Measurements from ENCODE around the gene PROSER3. TPM values are rescaled to one million over a fixed set of nuclear protein-coding genes. Genes with fewer than 3 reads are reported as not detected.

PROSER3 gene
- total and polyA plus RNA-seq, 2 of the 4 experiments (the other 2 are of a cell fraction) = 5.4 to 21.8 TPM

GRCh38 chr19:35736913-35737886 is 20.8 kb upstream of the PROSER3 start:
- dilution Hi-C loops (cut with HindIII; ENCODE audit: low sequenced_read_pairs, unreplicated experiment) = no loop called here
- 97% methylated on average over 7 of the region's 22 CpGs; no CpG with 5 or more reads in 1 of the 2 experiments for whole genome bisulfite sequencing, 2 experiments (ENCODE audit: extremely low coverage in 2 of 2, insufficient read length in 1 of 2)
- Histone ChIP-seq H2AK5ac (ENCODE audit: low read depth, low read length) (no peak overlapping the region), H3K4me1 (ENCODE audit: control insufficient read depth, insufficient read depth, low read length) (0 out of 2 replicates have a peak, but pooled peaks cover 3% of the 10 kb centered on the region), H3K9me1 (ENCODE audit: insufficient read depth, low read length) (no peaks in the 10 kb centered on the region), H3K27me3 (ENCODE audit: control insufficient read depth, insufficient read depth, low read length) (no peaks in the 10 kb centered on the region), H4K8ac (ENCODE audit: low read depth in 2 of 2, low read length in 2 of 2) (no peak overlapping the region), H3K79me1 (ENCODE audit: low read depth in 1 of 2, low read length in 2 of 2) (peaks cover 0 to 20% of the 10 kb centered on the region in 2 experiments; a peak in 2 of 4 replicates), H2AK9ac (replicated peaks; ENCODE audit: low read depth, low read length, poor library complexity) (no peak overlapping the region), H3K4me2 (ENCODE audit: low read depth, low read length) (no peak overlapping the region), H2BK5ac (ENCODE audit: low read depth, low read length, poor library complexity, severe bottlenecking) (no peak overlapping the region), H3K9ac (ENCODE audit: low read depth, low read length) (no peak overlapping the region), H3K27ac (ENCODE audit: insufficient read depth, low read length) (no peak overlapping the region), H2BK15ac (ENCODE audit: low read depth, low read length) (no peak overlapping the region), H3K4me3 (ENCODE audit: insufficient read depth, low read depth, low read length) (no peak overlapping the region), H4K91ac (ENCODE audit: insufficient read depth, low read depth, low read length) (no peak overlapping the region), H4K5ac (ENCODE audit: low read depth, low read length) (no peak overlapping the region), H2AFZ (replicated peaks; ENCODE audit: low read length, poor library complexity) (no peak overlapping the region), H3K9me3 (ENCODE audit: control insufficient read depth, insufficient read depth, low read length) (no peaks in the 10 kb centered on the region), H3K18ac (ENCODE audit: low read depth, low read length) (no peak overlapping the region), H2BK120ac (ENCODE audit: low read depth, low read length) (no peak overlapping the region), H2BK20ac (ENCODE audit: low read depth, low read length) (no peak overlapping the region), H3K23ac (ENCODE audit: low read depth, low read length) (no peak overlapping the region), H3K36me3 (ENCODE audit: control insufficient read depth, insufficient read depth, low read length) (peaks cover 59% of the 10 kb centered on the region), H4K20me1 (ENCODE audit: insufficient read depth, low read length) (no peaks in the 10 kb centered on the region; the same call in 1 of the 2 replicates), H3K14ac (replicated peaks; ENCODE audit: low read depth, low read length) (no peak overlapping the region), H3K56ac (ENCODE audit: extremely low read depth, insufficient read depth, low read length) (no peak overlapping the region), H3K4ac (ENCODE audit: low read depth, low read length) (no peak overlapping the region)
- POLR2A ChIA-PET (ENCODE audit: unreplicated experiment) = interaction anchor here (0.6 kb wide), 1 partner anchor 17 kb away, joined by 3 read pairs; no protein-coding TSS in a partner anchor
- BruUV-seq (replicated peaks) = no TSS peak
- in situ Hi-C loops (cut with MboI; ENCODE audit: low sequenced_read_pairs) = no loop called here
- CTCF ChIA-PET = no interaction called here
- TF ChIP-seq MAZ (IDR thresholded peaks at IDR 0.05; ENCODE audit: borderline replicate concordance, low read depth, low read length) (no peak), CHD1 (IDR thresholded peaks at IDR 0.05; ENCODE audit: low read depth, low read length) (no peak), RFX5 (IDR thresholded peaks at IDR 0.05; ENCODE audit: low read depth, low read length) (no peak), MAFK (IDR thresholded peaks at IDR 0.05; ENCODE audit: low read depth, low read length) (no peak), FOS (IDR thresholded peaks at IDR 0.05; ENCODE audit: low read depth, low read length) (no peak), MXI1 (IDR thresholded peaks at IDR 0.05; ENCODE audit: borderline replicate concordance, low read depth, low read length) (no peak), BHLHE40 (IDR thresholded peaks at IDR 0.05; ENCODE audit: low read depth, low read length) (no peak), NFE2L2 (IDR thresholded peaks at IDR 0.05; ENCODE audit: low read depth, low read length) (no peak), CTCF (conservative IDR thresholded peaks at IDR 0.05; ENCODE audit: low read depth, low read length) (no peak), USF2 (IDR thresholded peaks at IDR 0.05; ENCODE audit: low read depth, low read length) (no peak), RCOR1 (IDR thresholded peaks at IDR 0.05; ENCODE audit: insufficient replicate concordance, low read length) (no peak), POLR2A (IDR thresholded peaks at IDR 0.05; ENCODE audit: low read depth, low read length) (no peak), CEBPB (IDR thresholded peaks at IDR 0.05; ENCODE audit: low read depth, low read length) (no peak)
- DNase-seq (no peak), ATAC-seq (ENCODE audit: low read depth) (no peak)
- intact Hi-C loops (cut with micrococcal nuclease) = no loop called here

All from IMR-90 (cell line).